Stimulated activated CD8-positive, alpha-beta memory T cell treated with anti-CD3 and anti-CD28 coated beads, Interleukin-4, amount 100 ng/mL, for 24 hours (primary cell): Measurements from ENCODE around the gene EEF1G.
"Not testable (repeated sequence)": the region's sequence is repeated elsewhere in the genome, so short reads cannot be mapped to it uniquely, and the experiment has no call there.

Experiments
- DNase-seq: peaks from one replicate; pipeline ENCODE4 v3.0.0-alpha.2; 2020; ENCODE audit warnings: low read depth

EEF1G gene, protein sequence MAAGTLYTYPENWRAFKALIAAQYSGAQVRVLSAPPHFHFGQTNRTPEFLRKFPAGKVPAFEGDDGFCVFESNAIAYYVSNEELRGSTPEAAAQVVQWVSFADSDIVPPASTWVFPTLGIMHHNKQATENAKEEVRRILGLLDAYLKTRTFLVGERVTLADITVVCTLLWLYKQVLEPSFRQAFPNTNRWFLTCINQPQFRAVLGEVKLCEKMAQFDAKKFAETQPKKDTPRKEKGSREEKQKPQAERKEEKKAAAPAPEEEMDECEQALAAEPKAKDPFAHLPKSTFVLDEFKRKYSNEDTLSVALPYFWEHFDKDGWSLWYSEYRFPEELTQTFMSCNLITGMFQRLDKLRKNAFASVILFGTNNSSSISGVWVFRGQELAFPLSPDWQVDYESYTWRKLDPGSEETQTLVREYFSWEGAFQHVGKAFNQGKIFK

DNA sequence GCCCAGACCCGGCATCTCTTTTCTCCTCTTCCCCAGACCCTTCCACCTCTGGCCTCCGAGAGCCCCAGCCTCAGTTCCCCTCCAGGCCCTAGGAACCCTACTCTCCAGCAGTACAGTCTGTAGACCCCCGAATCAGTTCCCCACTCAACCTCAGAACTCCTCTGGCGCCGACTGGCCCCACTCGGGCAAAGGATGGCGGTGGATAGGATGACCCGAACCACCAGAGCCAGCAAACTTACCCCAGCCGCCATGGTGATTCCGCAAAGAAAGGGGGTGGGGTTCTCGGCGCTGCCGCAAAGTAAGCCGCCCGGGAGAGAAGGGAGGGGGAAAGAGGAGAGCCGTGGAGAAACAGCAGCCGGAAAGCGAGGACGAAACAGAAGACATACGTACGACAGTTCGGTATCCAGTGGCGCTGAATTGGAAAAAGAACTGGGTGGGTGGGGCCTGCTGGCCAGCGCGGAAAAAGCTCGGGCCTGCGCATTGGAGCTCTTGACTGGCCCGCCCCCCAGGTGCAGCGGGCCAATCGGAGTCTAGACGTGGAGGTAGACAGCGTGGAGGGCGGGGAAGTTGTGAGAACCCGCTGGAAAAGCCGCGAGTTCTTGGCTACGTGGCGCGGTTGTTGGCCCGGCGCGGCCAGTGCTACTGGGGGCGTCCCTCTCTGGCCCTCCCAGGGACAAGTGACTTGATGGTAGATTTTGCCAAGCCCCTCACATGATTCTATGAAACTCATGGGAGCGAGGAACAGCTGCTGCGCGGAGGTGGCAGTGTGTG, at the start of gene EEF1G:
Gene EEF1G (minus strand): TSS at position 300 of the 771 bp plus-strand sequence. CDS start 49 bp downstream, at position 251.
- DNase-seq, result peak; percentile 94

GRCh38 chr11:62622476-62623089, 48.9 kb upstream of the EEF1G start:
- no peak for DNase-seq

- DNase-seq, result peak; percentile 96
These were observed 48.1 kb upstream of the EEF1G start, which contains the start of gene B3GAT3 for GRCh38 chr11:62621567-62622470. TSS of gene B3GAT3 (minus strand) at chr11:62621986. CDS start at chr11:62621947, 39 bp downstream.

GRCh38 chr11:62621027-62621566, 47.4 kb upstream of the EEF1G start:
- no peak for DNase-seq

DNA sequence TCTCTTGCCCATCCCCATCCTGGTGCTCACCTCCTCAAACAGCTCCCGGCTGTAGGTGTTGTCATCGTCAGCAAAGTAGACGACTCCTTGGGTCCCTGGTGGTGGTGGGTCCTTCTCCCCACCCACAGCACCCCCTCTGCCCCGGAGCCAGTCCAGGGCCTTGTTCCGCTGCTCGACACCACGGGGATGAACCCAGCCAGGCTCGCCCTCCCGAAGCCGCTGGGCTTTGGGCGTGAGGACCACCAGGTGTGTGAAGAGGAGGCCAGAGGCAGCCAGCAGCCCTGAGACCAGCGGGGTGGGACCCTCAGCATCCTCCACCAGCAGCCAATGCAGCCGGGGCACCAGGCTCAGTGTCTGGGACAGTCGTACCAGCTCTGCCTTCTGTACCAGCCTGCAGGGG, 43.3 kb upstream of the EEF1G start:
- DNase-seq, result not testable (repeated sequence)

DNA sequence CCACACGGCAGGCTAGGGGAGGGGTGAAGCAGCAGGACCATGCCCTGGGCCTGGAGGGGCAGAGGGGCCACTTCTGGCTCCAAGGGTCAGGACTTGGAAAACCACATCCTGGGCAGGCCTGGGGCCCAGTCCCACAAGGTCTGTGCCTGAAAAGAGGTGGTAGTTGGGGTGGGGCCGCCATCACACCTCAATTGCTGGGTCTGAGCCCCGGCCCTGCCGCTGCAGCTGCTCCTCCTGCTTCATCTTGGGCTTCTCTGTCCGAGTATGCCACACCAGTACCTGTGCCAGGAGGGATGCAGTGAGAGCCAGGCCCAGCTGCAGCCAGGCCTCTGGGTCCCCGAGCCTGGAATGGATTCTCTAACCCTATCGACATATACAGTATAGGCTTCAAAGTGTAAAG, 41.8 kb upstream of the EEF1G start:
- DNase-seq, result no peak

DNA sequence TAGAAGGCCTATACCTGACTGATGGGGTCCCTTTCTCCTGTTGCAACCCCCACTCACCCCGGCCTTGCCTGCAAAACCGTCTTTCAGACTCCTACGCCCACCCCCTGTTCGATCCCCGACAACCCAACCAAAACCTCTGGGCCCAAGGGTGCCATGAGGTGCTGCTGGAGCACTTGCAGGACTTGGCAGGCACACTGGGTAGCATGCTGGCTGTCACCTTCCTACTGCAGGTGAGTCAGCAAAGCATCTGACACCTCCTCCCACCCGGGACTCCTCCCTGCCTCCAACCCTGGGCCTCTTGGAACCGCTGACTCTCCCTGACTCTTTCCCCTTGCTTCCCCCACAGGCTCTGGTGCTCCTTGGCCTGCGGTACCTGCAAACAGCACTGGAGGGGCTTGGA, 40.6 kb upstream of the EEF1G start:
- peak; percentile 28 for DNase-seq

DNA sequence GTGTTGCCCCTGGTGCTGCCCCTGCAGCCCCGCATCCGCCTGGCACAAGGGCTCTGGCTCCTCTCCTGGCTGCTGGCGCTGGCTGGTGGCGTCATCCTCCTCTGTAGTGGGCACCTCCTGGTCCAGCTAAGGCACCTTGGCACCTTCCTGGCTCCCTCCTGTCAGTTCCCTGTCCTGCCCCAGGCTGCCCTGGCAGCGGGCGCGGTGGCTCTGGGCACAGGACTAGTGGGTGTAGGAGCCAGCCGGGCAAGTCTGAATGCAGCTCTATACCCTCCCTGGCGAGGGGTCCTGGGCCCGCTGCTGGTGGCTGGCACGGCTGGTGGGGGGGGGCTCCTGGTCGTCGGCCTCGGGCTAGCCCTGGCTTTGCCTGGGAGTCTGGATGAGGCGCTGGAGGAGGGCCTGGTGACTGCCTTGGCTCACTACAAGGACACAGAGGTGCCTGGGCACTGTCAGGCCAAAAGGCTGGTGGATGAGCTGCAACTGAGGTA, 39.6 kb upstream of the EEF1G start:
- no peak for DNase-seq

DNA sequence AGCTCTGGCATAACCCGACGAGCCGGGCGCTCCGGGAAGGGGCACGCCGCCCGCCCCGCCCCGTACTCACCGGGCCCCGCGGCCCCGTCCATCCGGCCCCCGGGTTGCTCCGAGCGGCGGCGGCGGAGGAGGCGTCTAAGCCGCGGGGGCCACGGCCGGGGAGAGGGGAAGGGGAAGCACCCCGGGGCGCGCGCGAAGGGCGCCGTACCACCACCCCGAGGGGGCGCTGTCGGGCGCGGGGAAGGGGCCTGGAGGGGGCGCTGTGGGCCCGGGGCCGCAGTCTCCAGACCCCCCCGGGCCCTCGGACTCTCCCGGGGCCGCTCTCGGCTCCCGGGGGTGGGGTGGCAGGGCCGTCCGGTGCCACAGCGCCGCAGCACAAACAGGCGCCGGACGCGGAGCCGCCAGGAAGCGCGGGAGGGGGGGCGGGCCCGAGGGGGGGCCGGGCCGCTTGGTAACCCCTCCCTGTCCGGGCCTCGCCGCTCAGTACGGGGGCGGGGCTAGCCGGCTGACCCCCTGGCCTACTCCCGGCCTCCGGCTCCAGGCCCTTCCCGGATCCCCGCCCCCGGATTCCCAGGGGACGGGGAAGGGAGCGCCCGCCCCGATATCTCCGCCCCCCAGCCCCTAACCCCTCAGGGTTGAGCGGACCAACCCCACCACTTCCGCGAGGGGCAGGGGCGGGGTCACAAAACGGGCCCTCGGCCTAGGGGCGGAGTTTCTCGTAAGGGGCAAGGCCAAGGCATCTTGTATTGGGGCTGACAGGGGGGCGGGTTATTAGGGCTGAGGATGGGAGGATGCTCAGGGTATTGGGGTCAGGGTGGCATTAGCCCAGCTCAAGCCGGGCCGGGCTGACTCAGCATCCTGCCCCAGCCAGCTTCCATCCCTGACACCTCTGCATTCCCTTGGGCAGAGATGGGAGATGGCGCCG, 38.9 kb upstream of the EEF1G start, which contains the start of the genes EML3 and ROM1:
Gene EML3 (minus strand): TSS at position 410 of the 925 bp plus-strand sequence. CDS start 318 bp downstream, at position 92.
Gene ROM1 (plus strand): TSS at position 892 of the 925 bp plus-strand sequence. CDS start 25 bp downstream, at position 917.
- DNase-seq, result peak; percentile 83

DNA sequence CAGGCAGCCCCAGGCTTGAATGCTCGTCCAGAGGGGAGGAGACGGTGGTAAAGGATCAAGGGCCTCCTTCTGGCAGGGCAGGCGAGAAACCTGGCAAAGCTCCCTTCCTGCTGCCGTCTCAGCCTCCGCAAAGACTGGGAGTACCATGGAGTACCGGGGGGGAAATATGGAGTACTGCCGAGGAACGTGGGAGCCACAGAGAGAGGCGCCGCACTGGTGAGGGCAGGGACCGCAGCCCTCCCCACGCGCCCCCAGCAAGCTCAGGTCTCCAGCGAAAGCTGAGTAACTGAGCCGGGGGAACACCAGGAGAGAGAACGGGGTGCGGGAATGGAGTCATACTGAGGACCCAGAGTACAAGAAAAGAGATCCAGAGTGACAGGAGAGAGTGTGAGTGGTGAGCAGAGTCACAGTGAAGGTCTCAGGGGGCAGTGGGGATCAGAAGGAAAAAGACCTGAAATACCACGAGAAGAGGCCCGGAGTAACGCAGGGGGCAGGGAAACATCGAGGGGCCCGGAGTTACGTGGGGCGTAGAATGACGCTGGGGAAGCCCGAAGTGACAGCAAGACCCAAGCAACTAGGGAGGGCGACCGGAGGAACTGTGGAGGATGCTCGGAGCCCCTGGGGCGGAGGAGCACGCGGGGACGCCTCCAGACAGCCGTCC, 38.1 kb upstream of the EEF1G start:
- DNase-seq, result peak; percentile 40

DNA sequence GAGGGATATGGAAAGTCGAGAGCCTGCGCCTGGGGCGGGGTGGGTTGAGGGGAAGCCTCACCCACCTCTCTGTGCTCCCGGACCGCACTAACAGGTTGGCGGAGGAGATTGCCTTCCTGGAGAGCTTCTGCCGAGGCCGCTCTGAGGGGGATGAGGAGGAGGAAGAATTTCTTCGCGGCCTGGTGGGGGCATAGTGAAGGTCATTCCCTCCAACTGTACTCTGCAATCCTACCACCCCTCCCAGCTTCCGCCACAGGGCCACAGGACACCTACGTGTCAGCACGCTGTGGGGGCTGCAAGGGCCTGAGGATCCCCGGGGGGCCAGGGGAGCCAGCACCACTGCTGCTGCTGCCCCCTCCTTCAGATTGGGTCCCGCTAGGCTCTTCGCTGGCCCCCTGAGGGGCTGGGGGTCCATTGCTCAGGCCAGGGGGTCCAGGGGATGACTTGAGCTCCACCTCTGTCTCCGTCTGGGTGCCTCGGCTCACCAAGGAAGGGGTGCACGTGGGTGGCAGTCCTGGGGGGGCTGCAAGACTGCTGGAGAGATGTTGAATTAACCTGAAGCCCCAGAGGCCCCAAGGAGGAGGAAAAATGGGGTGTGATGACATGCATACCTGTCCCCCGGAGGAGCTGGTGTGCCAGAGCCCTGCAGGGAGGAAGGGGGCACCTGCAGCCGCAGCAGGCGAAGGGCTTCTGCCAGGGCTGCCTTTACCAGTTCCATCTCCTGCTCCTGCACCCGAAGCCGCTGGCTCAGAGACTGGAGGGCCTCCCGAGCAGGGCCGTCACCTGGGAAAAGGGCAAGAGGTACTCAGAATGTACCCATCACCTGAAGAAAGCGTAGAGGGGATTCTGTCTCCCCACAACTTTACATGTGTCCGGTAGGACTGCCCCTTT, 37.4 kb upstream of the EEF1G start:
- no peak for DNase-seq

DNA sequence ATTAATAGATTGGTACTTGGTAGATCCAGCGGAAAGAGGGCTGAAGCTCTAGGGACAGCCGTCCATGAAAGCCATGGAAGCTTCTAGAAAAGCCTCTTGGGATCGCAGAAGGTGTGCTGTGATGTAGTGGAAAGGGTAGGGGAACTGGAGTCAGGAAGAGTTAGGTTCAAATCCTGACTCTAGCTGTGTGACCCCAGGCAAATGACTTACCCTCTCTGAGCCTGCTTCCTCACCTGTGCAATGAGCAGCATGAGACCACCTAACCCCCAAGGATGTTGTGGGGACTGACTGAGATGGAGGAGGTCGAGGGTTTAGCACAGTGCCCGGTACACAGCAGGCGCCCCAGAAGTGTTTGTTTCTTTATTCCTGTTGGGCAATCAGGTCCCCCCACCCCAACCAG, 36.7 kb upstream of the EEF1G start:
- no peak for DNase-seq

DNA sequence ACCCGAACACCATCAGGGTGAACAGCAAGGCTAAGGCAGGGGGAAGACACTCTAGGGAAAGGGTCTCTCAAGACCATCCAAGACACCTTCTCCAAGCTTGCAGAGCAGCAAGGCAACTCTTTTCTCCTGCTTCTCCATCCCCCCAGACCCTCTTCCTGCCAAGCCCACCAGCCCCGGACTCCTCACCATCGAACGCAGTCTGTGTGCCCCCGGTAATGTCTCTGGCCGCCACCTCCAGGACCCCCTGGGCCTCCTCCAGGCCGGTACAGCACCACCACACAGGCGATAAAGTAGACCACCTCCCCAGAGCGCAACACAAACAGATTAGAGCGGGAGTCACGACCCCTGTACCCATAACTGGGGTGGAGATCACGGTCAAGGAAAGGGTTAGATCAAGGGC, 35.1 kb upstream of the EEF1G start:
- no peak for DNase-seq

- DNase-seq, result no peak
These were observed 34.0 kb upstream of the EEF1G start for GRCh38 chr11:62607714-62608113.

DNA sequence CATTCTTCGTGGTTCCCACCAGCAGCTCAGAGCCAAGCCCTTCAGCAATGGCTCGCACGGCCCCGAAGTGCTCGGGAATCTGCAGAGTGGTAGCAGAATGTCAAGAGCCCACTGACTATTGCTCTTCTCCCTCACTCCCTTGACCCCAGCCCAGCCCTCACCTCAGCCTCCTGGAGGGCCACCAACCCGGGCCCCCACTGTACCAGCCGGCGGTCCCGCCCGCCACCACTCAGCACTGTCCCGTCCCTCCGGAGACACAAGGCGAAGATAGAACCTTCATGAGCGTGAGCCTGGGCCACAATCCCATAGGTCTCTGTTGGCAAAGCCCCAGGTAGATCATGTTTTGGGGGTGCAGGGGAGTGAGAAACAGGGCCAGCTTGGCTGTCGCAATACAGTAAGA, 32.2 kb upstream of the EEF1G start:
- no peak for DNase-seq

- DNase-seq, result no peak
These were observed 31.8 kb upstream of the EEF1G start for GRCh38 chr11:62605467-62605866.

GRCh38 chr11:62604460-62605120, 30.9 kb upstream of the EEF1G start:
- no peak for DNase-seq
